CD4-positive, CD25-positive, alpha-beta regulatory T cell (primary cell): ENCODE measurements around the gene STAB1. TPM values are rescaled to one million over a fixed set of nuclear protein-coding genes. Genes with fewer than 3 reads are reported as not detected.
A peak's percentile ranks its signal among the peaks of the same experiment; 100 is the strongest.

Experiments
- ATAC-seq, 2 donors: fragments of 150-1000 bp; cut with Tn5 transposase; one replicate each; pipeline ENCODE4 v1.10.0; 2021; ENCODE audit warnings: low read depth in 2 of 2, moderate number of reproducible peaks in 2 of 2, moderate library complexity in 1 of 2
- DNase-seq, 3 donors: peaks; one replicate each; pipeline versions ENCODE4 v3.0.0 to v3.0.0-alpha.2; 2012 to 2022; ENCODE audit warnings: mixed read lengths in 1 of 3
- H3K27ac ChIP-seq: one replicate; pipeline ENCODE4 v1.7.0; 2013; ENCODE audit warnings: mild to moderate bottlenecking, low read length; ENCODE audit not compliant: insufficient read depth, poor library complexity, severe bottlenecking
- H3K27me3 ChIP-seq: one replicate; pipeline ENCODE4 v1.7.0; 2013; ENCODE audit warnings: low read length; ENCODE audit not compliant: control insufficient read depth, insufficient read depth
- H3K36me3 ChIP-seq: one replicate; pipeline ENCODE4 v1.7.0; 2013; ENCODE audit warnings: mild to moderate bottlenecking, low read length, moderate library complexity; ENCODE audit not compliant: control insufficient read depth, insufficient read depth
- H3K4me1 ChIP-seq: 2 replicates; pipeline ENCODE4 v1.7.0; 2013; ENCODE audit warnings: mild to moderate bottlenecking, low read length; ENCODE audit not compliant: insufficient read depth, control insufficient read depth, poor library complexity, severe bottlenecking
- H3K4me3 ChIP-seq: one replicate; pipeline ENCODE4 v1.7.0; 2013; ENCODE audit warnings: low read depth, mild to moderate bottlenecking, low read length, moderate library complexity
- H3K9me3 ChIP-seq, 2 experiments: 1 replicate in 1 of 2; 2 replicates in 1 of 2; pipeline ENCODE4 v1.7.0; 2013; ENCODE audit warnings: low read length in 2 of 2, mild to moderate bottlenecking in 1 of 2, moderate library complexity in 1 of 2; ENCODE audit not compliant: control insufficient read depth in 2 of 2
- H3K27ac Mint-ChIP-seq, 3 donors: one replicate each; pipeline ENCODE4 v1.8.0; 2020 to 2022; ENCODE audit warnings: mild to moderate bottlenecking in 3 of 3, mixed read lengths in 3 of 3, moderate library complexity in 2 of 3
- H3K27me3 Mint-ChIP-seq: one replicate; pipeline ENCODE4 v1.8.0; 2022; ENCODE audit warnings: mild to moderate bottlenecking, mixed read lengths
- H3K36me3 Mint-ChIP-seq: one replicate; pipeline ENCODE4 v1.8.0; 2020; ENCODE audit warnings: mixed read lengths
- H3K4me1 Mint-ChIP-seq, 4 donors: one replicate each; pipeline ENCODE4 v1.8.0; 2020 to 2022; ENCODE audit warnings: mixed read lengths in 4 of 4, mild to moderate bottlenecking in 1 of 4
- H3K4me3 Mint-ChIP-seq, 4 donors: one replicate each; pipeline ENCODE4 v1.8.0; 2020 to 2022; ENCODE audit warnings: mild to moderate bottlenecking in 4 of 4, mixed read lengths in 4 of 4, moderate library complexity in 3 of 4
- H3K9me3 Mint-ChIP-seq, 7 donors: one replicate each; pipeline ENCODE4 v1.8.0; 2020 to 2022; ENCODE audit warnings: mixed read lengths in 7 of 7, mild to moderate bottlenecking in 3 of 7, moderate library complexity in 2 of 7
- polyA plus RNA-seq, 4 donors: library from polyadenylated mRNA; unstranded; fragments of 300-500 nt; fragmentation: Illumina TruSeq; gene quantifications; one replicate each; pipeline ENCODE4 v1.2.3, GENCODE V29; 2021
- total RNA-seq: library from RNA; stranded (reverse); gene quantifications from one replicate; pipeline ENCODE4 v1.2.3, GENCODE V29; 2022

STAB1 gene
- total and polyA plus RNA-seq, 5 donors from 2014 or later = 0.42 TPM; not detected in 4

GRCh38 chr3:52455283-52456168 is 39.6 kb upstream of the STAB1 start, which contains the start of gene NISCH:
Gene NISCH (plus strand): TSS chr3:52455604. CDS start chr3:52455642, 38 bp downstream.
- peaks cover 0 to 37% (median 30%) of the 10 kb centered on the region in 4 donors for H3K4me1 Mint-ChIP-seq
- H3K4me1 ChIP-seq = peaks cover 39% of the 10 kb centered on the region

DNA sequence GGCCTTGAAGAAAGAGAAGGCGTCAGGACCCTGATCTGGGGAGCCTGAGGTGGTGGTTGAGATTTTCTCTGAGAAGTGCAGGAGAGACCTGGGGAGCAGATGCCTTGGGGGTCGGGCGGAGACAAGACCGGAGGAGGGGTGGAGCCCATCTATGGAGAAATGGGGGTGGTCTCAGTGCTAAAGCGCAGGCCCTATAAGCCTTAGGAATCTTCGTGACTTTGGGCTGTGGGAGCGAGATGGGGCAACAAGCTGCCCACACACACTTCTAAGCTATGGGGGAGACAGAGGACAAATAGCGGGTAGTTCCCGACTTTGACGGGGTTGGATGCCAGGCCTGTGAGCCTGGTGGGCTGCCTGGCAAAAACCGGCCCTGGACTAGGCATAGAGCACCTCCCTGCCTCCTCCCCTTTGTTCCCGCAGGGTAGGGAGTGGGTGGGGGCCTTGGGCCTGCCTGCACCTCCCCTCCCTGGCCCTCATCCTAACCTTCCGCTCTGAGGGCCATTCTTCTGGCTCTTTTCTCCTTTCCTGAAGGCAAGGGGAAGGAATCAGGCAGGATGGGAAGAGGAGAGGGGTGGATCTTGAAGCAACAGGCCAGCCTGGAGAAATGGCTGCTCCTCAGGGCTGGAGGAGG is 38.9 kb upstream of the STAB1 start:
- no peaks in the 10 kb centered on the region for H3K9me3 ChIP-seq
- H3K36me3 ChIP-seq = peaks cover 32% of the 10 kb centered on the region
- no peak for ATAC-seq
- Mint-ChIP-seq H3K4me3 (peak overlapping the region; percentile 94 to 97 (median 94)), H3K27ac (peak overlapping the region; percentile 98 to 100 (median 100)), H3K27me3 (peaks cover 5% of the 10 kb centered on the region), H3K36me3 (peaks cover 10% of the 10 kb centered on the region), H3K9me3 (peaks cover 0 to 2% (median 0%) of the 10 kb centered on the region in 7 donors), H3K4me1 (peaks cover 0 to 41% (median 31%) of the 10 kb centered on the region in 4 donors)
- H3K4me1 ChIP-seq = peaks cover 39% of the 10 kb centered on the region
- peak overlapping the region; percentile 94 for H3K27ac ChIP-seq
- no peaks in the 10 kb centered on the region for H3K27me3 ChIP-seq
- peak in 1 of 3 donors; percentile 9 for DNase-seq
- peak overlapping the region; percentile 72 for H3K4me3 ChIP-seq

More at GRCh38 chr3:52455283-52456168, 39.6 kb upstream of the STAB1 start, which contains the start of gene NISCH:
- no peaks in the 10 kb centered on the region for H3K27me3 ChIP-seq
- H3K9me3 Mint-ChIP-seq = peaks cover 0 to 2% (median 0%) of the 10 kb centered on the region in 7 donors
- ATAC-seq (peak; percentile 95), DNase-seq (peak; percentile 92 to 97 (median 93))
- H3K27ac ChIP-seq = peak within 1 kb of the TSS; percentile 94
- no peaks in the 10 kb centered on the region for H3K9me3 ChIP-seq
- peak within 1 kb of the TSS; percentile 94 to 97 (median 94) for H3K4me3 Mint-ChIP-seq
- peak within 1 kb of the TSS; percentile 99 to 100 (median 100) for H3K27ac Mint-ChIP-seq
- H3K36me3 ChIP-seq = peaks cover 25% of the 10 kb centered on the region
- H3K4me3 ChIP-seq = peak within 1 kb of the TSS; percentile 81
- peaks cover 5% of the 10 kb centered on the region for H3K27me3 Mint-ChIP-seq
- H3K36me3 Mint-ChIP-seq = peaks cover 7% of the 10 kb centered on the region

- H3K27me3 ChIP-seq = no peaks in the 10 kb centered on the region
- DNase-seq = no peak
- Mint-ChIP-seq H3K27ac (peak overlapping the region; percentile 60 to 100 (median 100)), H3K9me3 (peaks cover 0 to 2% (median 0%) of the 10 kb centered on the region in 7 donors), H3K27me3 (peaks cover 5% of the 10 kb centered on the region), H3K36me3 (peaks cover 10% of the 10 kb centered on the region), H3K4me1 (peaks cover 0 to 42% (median 31%) of the 10 kb centered on the region in 4 donors), H3K4me3 (peak overlapping the region; percentile 94 to 97 (median 94))
- no peak for ATAC-seq
- peak overlapping the region; percentile 72 for H3K4me3 ChIP-seq
- no peaks in the 10 kb centered on the region for H3K9me3 ChIP-seq
- peaks cover 39% of the 10 kb centered on the region for H3K4me1 ChIP-seq
- H3K36me3 ChIP-seq = peaks cover 35% of the 10 kb centered on the region
- peak overlapping the region; percentile 94 for H3K27ac ChIP-seq
These were observed 38.3 kb upstream of the STAB1 start for GRCh38 chr3:52456800-52457183.

- Histone ChIP-seq H3K4me3 (no peak overlapping the region), H3K27ac (no peak overlapping the region), H3K36me3 (peaks cover 44% of the 10 kb centered on the region), H3K27me3 (no peaks in the 10 kb centered on the region), H3K4me1 (peaks cover 39% of the 10 kb centered on the region), H3K9me3 (no peaks in the 10 kb centered on the region)
- peak overlapping the region in 1 of 3 donors; percentile 46 for H3K27ac Mint-ChIP-seq
- peaks cover 0 to 53% (median 38%) of the 10 kb centered on the region in 4 donors for H3K4me1 Mint-ChIP-seq
- peak overlapping the region; percentile 3 to 86 (median 42) for H3K4me3 Mint-ChIP-seq
- ATAC-seq (no peak), DNase-seq (no peak)
- peaks cover 5% of the 10 kb centered on the region for H3K27me3 Mint-ChIP-seq
- H3K36me3 Mint-ChIP-seq = peaks cover 13% of the 10 kb centered on the region
- H3K9me3 Mint-ChIP-seq = peaks cover 0 to 2% (median 0%) of the 10 kb centered on the region in 7 donors
These were observed 36.9 kb upstream of the STAB1 start for GRCh38 chr3:52458031-52458760.

GRCh38 chr3:52458770-52459545 is 36.2 kb upstream of the STAB1 start:
- Mint-ChIP-seq H3K9me3 (peaks cover 0 to 2% (median 0%) of the 10 kb centered on the region in 7 donors), H3K4me3 (peak overlapping the region in 2 of 4 donors; percentile 43), H3K4me1 (peaks cover 0 to 57% (median 37%) of the 10 kb centered on the region in 4 donors), H3K36me3 (peaks cover 15% of the 10 kb centered on the region), H3K27ac (peak overlapping the region in 1 of 3 donors; percentile 46), H3K27me3 (peaks cover 5% of the 10 kb centered on the region)
- Histone ChIP-seq H3K27ac (no peak overlapping the region), H3K27me3 (no peaks in the 10 kb centered on the region), H3K4me1 (peaks cover 36% of the 10 kb centered on the region), H3K9me3 (no peaks in the 10 kb centered on the region), H3K4me3 (no peak overlapping the region), H3K36me3 (peaks cover 47% of the 10 kb centered on the region)
- DNase-seq (no peak), ATAC-seq (no peak)

GRCh38 chr3:52461874-52462273 is 33.3 kb upstream of the STAB1 start:
- H3K4me3 ChIP-seq = no peak overlapping the region
- H3K27me3 Mint-ChIP-seq = no peaks in the 10 kb centered on the region
- H3K4me1 Mint-ChIP-seq = peaks cover 0 to 52% (median 30%) of the 10 kb centered on the region in 4 donors
- H3K4me3 Mint-ChIP-seq = no peak overlapping the region
- DNase-seq = no peak
- H3K9me3 Mint-ChIP-seq = peaks cover 0 to 1% (median 0%) of the 10 kb centered on the region in 7 donors
- no peaks in the 10 kb centered on the region for H3K27me3 ChIP-seq
- peak overlapping the region in 1 of 3 donors; percentile 49 for H3K27ac Mint-ChIP-seq
- H3K4me1 ChIP-seq = peaks cover 12% of the 10 kb centered on the region
- no peak for ATAC-seq
- peaks cover 15% of the 10 kb centered on the region for H3K36me3 Mint-ChIP-seq
- no peaks in the 10 kb centered on the region for H3K9me3 ChIP-seq
- H3K36me3 ChIP-seq = peaks cover 62% of the 10 kb centered on the region
- no peak overlapping the region for H3K27ac ChIP-seq
